K562 (cell line): Measurements from ENCODE around the gene CCDC171. TPM values are rescaled to one million over a fixed set of nuclear protein-coding genes. Genes with fewer than 3 reads are reported as not detected.

Experiments
- ATAC-seq: fragments of 200-7000 bp; cut with Tn5 transposase; 3 replicates; pipeline ENCODE4 v1.9.1; 2020; ENCODE audit warnings: moderate library complexity
- BruUV-seq: library from RNA; stranded (reverse); fragments of 400-500 nt; replicated peaks from 2 replicates; lab custom pipeline; 2021; lab: Mats Ljungman, UMichigan
- CTCF ChIA-PET: fragments of 300-600 bp; formaldehyde crosslinking; extraction: SDS; loops from one replicate; lab custom pipeline; 2021; ENCODE audit warnings: low intra/inter-chr PET ratio; lab: Yijun Ruan, JAX
- POLR2A ChIA-PET: fragments of 300-600, 350-650 bp; sonication (Branson Sonifier 250); formaldehyde crosslinking; extraction: SDS; loops from one replicate; lab custom pipeline; 2021; ENCODE audit warnings: antibody characterized with exemption, inconsistent platforms; lab: Yijun Ruan, JAX
- DNase-seq, 4 experiments: peaks; one replicate each; pipeline versions ENCODE4 v3.0.0 to v3.0.0-alpha.2; 2011 to 2018; ENCODE audit warnings: low spot score in 3 of 4, mixed read lengths in 3 of 4; ENCODE audit errors: extremely low read depth in 1 of 4
- FAIRE-seq: peaks from 2 replicates; lab custom pipeline; 2011; peaks lifted over from hg19 to GRCh38; lab: Jason Lieb, UNC
- H2AFZ ChIP-seq: 2 replicates; pipeline ENCODE4 v1.6.0; 2011; ENCODE audit warnings: low read depth, low read length, control low read depth, inconsistent platforms
- H3K27ac ChIP-seq: fragments of 200-600 bp; 3 replicates; pipeline ENCODE4 v1.8.0; 2011; ENCODE audit warnings: low read depth, mild to moderate bottlenecking, control low read depth, inconsistent platforms, low read length, moderate library complexity, mixed read lengths; ENCODE audit errors: extremely low read depth
- H3K27me3 ChIP-seq, 2 experiments: fragments of 300-600 bp in 1 of 2; 2 replicates in 1 of 2; 3 replicates in 1 of 2; pipeline versions ENCODE4 v1.6.0 to v1.8.0; 2011; ENCODE audit warnings: inconsistent platforms in 2 of 2, low read length in 2 of 2, mild to moderate bottlenecking in 1 of 2, mixed read lengths in 1 of 2, moderate library complexity in 1 of 2; ENCODE audit not compliant: control insufficient read depth in 2 of 2, insufficient read depth in 2 of 2
- H3K36me3 ChIP-seq: fragments of 300-600 bp; 3 replicates; pipeline ENCODE4 v1.8.0; 2011; ENCODE audit warnings: mild to moderate bottlenecking, low read length, inconsistent platforms; ENCODE audit not compliant: control insufficient read depth, insufficient read depth
- H3K4me1 ChIP-seq, 2 experiments: fragments of 200-600 bp in 1 of 2; replicated peaks in 1 of 2; 2 replicates in 1 of 2; 3 replicates in 1 of 2; pipeline versions ENCODE4 v1.5.1 to v1.8.0; 2011; ENCODE audit warnings: inconsistent platforms in 2 of 2, low read length in 2 of 2, mild to moderate bottlenecking in 1 of 2, mixed read lengths in 1 of 2, moderate library complexity in 1 of 2; ENCODE audit not compliant: control insufficient read depth in 2 of 2, insufficient read depth in 2 of 2
- H3K4me2 ChIP-seq: 2 replicates; pipeline ENCODE4 v1.6.1; 2011; ENCODE audit warnings: low read length, control low read depth, inconsistent platforms, mixed read lengths; ENCODE audit not compliant: insufficient read depth
- H3K4me3 ChIP-seq: fragments of 200-600 bp; sonication (generic), shearing (Covaris generic); 2 replicates; pipeline ENCODE4 v1.5.1; 2016; ENCODE audit warnings: control low read depth, inconsistent platforms
- H3K79me2 ChIP-seq: fragments of 200-600 bp; 3 replicates; pipeline ENCODE4 v1.8.0; 2011; ENCODE audit warnings: low read length, inconsistent platforms; ENCODE audit not compliant: control insufficient read depth, insufficient read depth
- H3K9ac ChIP-seq, 2 experiments: 2 replicates each; pipeline versions ENCODE4 v1.6.0 to v1.6.1; 2011; ENCODE audit warnings: low read depth in 2 of 2, low read length in 2 of 2, control low read depth in 1 of 2, inconsistent platforms in 1 of 2, mild to moderate bottlenecking in 1 of 2, mixed read lengths in 1 of 2; ENCODE audit not compliant: insufficient read depth in 1 of 2
- H3K9me1 ChIP-seq: one replicate; pipeline ENCODE4 v1.6.0; 2011; ENCODE audit warnings: inconsistent platforms, mild to moderate bottlenecking, low read length, moderate library complexity; ENCODE audit not compliant: control insufficient read depth, insufficient read depth
- H3K9me3 ChIP-seq: replicated peaks from 2 replicates; pipeline ENCODE4 v1.5.1; 2011; ENCODE audit warnings: low read depth, low read length, inconsistent platforms; ENCODE audit not compliant: control insufficient read depth, insufficient read depth
- H4K20me1 ChIP-seq: replicated peaks from 2 replicates; pipeline ENCODE4 v1.6.1; 2011; ENCODE audit warnings: low read length, inconsistent platforms, mixed read lengths; ENCODE audit not compliant: control insufficient read depth, insufficient read depth
- AFF4 ChIP-seq: sonication (generic); formaldehyde crosslinking; IDR thresholded peaks from 2 replicates; pipeline ENCODE4 v1.8.0; 2023; ENCODE audit warnings: mild to moderate bottlenecking, missing genetic modification reagents
- HSF4 ChIP-seq: fragments of 250-450 bp; sonication (Bioruptor Pico); IDR thresholded peaks from 2 replicates; pipeline ENCODE4 v2.1.2; 2022; ENCODE audit warnings: mild to moderate bottlenecking, moderate library complexity, borderline replicate concordance
- NFE2L1 ChIP-seq: fragments of 450-650 bp; IDR thresholded peaks from 2 replicates; pipeline ENCODE4 v1.6.1; 2016; ENCODE audit warnings: missing genetic modification characterization, low read depth, mild to moderate bottlenecking, missing compliant biosample characterization, moderate library complexity, borderline replicate concordance
- SIN3A ChIP-seq, 2 experiments: fragments of 150-350 bp in 1 of 2; IDR thresholded peaks; 2 replicates each; pipeline ENCODE4 v1.6.1; 2011 to 2016; ENCODE audit warnings: borderline replicate concordance in 2 of 2, low read depth in 2 of 2, low read length in 2 of 2, mild to moderate bottlenecking in 2 of 2, moderate library complexity in 2 of 2; ENCODE audit not compliant: control insufficient read depth in 1 of 2
- ZNF512 ChIP-seq: IDR thresholded peaks from 2 replicates; pipeline ENCODE4 v1.6.1; 2016; ENCODE audit warnings: missing genetic modification characterization, missing compliant biosample characterization
- whole genome bisulfite sequencing: fragments of 100-300 bp; shearing (Covaris generic); methylation state at CpG from one replicate; pipeline ENCODE4 v1.1.6; 2016; ENCODE audit warnings: low coverage, mixed read lengths; ENCODE audit not compliant: insufficient coverage; ENCODE audit errors: missing lambda C conversion rate; 5-methylcytosine and 5-hydroxymethylcytosine counted together
- in situ Hi-C: fragments of 300-500 bp; cut with MboI; formaldehyde crosslinking; loops from 4 replicates; pipeline ENCODE4 v1.15.0; 2018; ENCODE audit warnings: inconsistent platforms, mixed read lengths
- intact Hi-C: fragments of 100-400 bp; cut with micrococcal nuclease; formaldehyde crosslinking; loops from 2 replicates; pipeline ENCODE4 v1.14.2; 2022
- polyA plus RNA-seq, 8 experiments: library from polyadenylated mRNA; depleted of rRNA in 4 of 8; stranded (reverse) in 5 of 8; unstranded in 3 of 8; fragments of >200 nt; fragmentation: Nextera tagmentation in 2 of 8; fragmentation: Illumina TruSeq in 1 of 8; extraction: Ambion mirVana in 2 of 8; extraction: Trizol in 1 of 8; gene quantifications; 2 replicates each; pipeline versions ENCODE4 v1.2.1 to v1.2.3, GENCODE V29; 2011 to 2014; ENCODE audit warnings: inconsistent platforms in 1 of 8, missing spikeins in 1 of 8
- total RNA-seq, 7 experiments: library from RNA; depleted of rRNA in 6 of 7; stranded (reverse); fragments of >200 nt in 6 of 7; fragmentation: Illumina TruSeq in 2 of 7; extraction: Trizol in 2 of 7; gene quantifications; 2 replicates each; pipeline versions ENCODE4 v1.2.1 to v1.2.3, GENCODE V29; 2011 to 2021; ENCODE audit warnings: low replicate concordance in 1 of 7

CCDC171 gene
- total and polyA plus RNA-seq, 9 of the 15 experiments (the other 6 are each of a cell fraction or from before 2014, with no cell fraction given) = 0.08 to 3.8 (median 0.27) TPM

- ChIA-PET POLR2A (no interaction called here), CTCF (no interaction called here)
- Histone ChIP-seq H4K20me1 (no peaks in the 10 kb centered on the region), H2AFZ (no peak overlapping the region), H3K36me3 (no peaks in the 10 kb centered on the region), H3K4me2 (no peak overlapping the region), H3K9ac (no peak overlapping the region), H3K79me2 (no peaks in the 10 kb centered on the region), H3K9me3 (no peaks in the 10 kb centered on the region), H3K4me1 (no peaks in the 10 kb centered on the region), H3K9me1 (no peaks in the 10 kb centered on the region), H3K4me3 (no peak overlapping the region), H3K27ac (no peak overlapping the region), H3K27me3 (no peaks in the 10 kb centered on the region)
- WGBS = 2% methylated on average over 5 of the region's 5 CpGs
- DNase-seq (no peak), FAIRE-seq (no peak), ATAC-seq (no peak)
- BruUV-seq = no TSS peak
- intact Hi-C loops = no loop called here
- in situ Hi-C loops = no loop called here
- TF ChIP-seq AFF4 = no peak
- no peak for TF ChIP-seq HSF4 (CRISPR knock-in tag)
- TF ChIP-seq NFE2L1 = no peak
- no peak for TF ChIP-seq SIN3A (IDR thresholded peaks at IDR 0.05; ENCODE audit: borderline replicate concordance in 2 of 2, control insufficient read depth in 1 of 2, low read depth in 2 of 2, low read length in 2 of 2)
- TF ChIP-seq ZNF512 (tag) = no peak
Observed at GRCh38 chr9:15778861-15779260, 226.0 kb downstream of the CCDC171 start.
